Endothelial cell (in vitro differentiated cells): ENCODE data around the gene TOR1AIP1. TPM values are rescaled to one million over a fixed set of nuclear protein-coding genes. Genes with fewer than 3 reads are reported as not detected.

Experiments
- DNase-seq: peaks from one replicate; pipeline ENCODE4 v3.0.0; 2021; ENCODE audit warnings: low spot score
- H3K27ac Mint-ChIP-seq: one replicate; pipeline ENCODE4 v1.8.0; 2021; ENCODE audit warnings: mixed read lengths, inconsistent platforms; ENCODE audit not compliant: unreplicated experiment
- H3K27me3 Mint-ChIP-seq: one replicate; pipeline ENCODE4 v1.8.0; 2021; ENCODE audit warnings: mild to moderate bottlenecking, moderate library complexity, mixed read lengths, inconsistent platforms; ENCODE audit not compliant: unreplicated experiment
- H3K36me3 Mint-ChIP-seq: one replicate; pipeline ENCODE4 v1.8.0; 2021; ENCODE audit warnings: mild to moderate bottlenecking, low read depth, mixed read lengths, inconsistent platforms; ENCODE audit not compliant: unreplicated experiment
- H3K4me1 Mint-ChIP-seq: one replicate; pipeline ENCODE4 v1.8.0; 2021; ENCODE audit warnings: mild to moderate bottlenecking, mixed read lengths, inconsistent platforms; ENCODE audit not compliant: unreplicated experiment
- H3K4me3 Mint-ChIP-seq: one replicate; pipeline ENCODE4 v1.8.0; 2021; ENCODE audit warnings: mild to moderate bottlenecking, mixed read lengths, inconsistent platforms; ENCODE audit not compliant: unreplicated experiment
- H3K9me3 Mint-ChIP-seq: one replicate; pipeline ENCODE4 v1.8.0; 2021; ENCODE audit warnings: mixed read lengths, inconsistent platforms; ENCODE audit not compliant: unreplicated experiment
- CTCF ChIP-seq: fragments of 200-600 bp; sonication (generic); IDR thresholded peaks from one replicate; pipeline ENCODE4 v1.5.0; 2021; ENCODE audit warnings: antibody characterized with exemption; ENCODE audit not compliant: unreplicated experiment
- total RNA-seq: library from RNA; stranded (reverse); fragmentation: NEBNext Ultra II Directional; extraction: Animal tissue kit (Norgen Biotek cat#: 25700); gene quantifications from one replicate; pipeline ENCODE4 v1.2.1, GENCODE V29; 2021; ENCODE audit not compliant: unreplicated experiment

The TOR1AIP1 gene
- total RNA-seq, 1 donor from 2014 or later: 31.0 TPM

- Mint-ChIP-seq H3K27me3 (peaks cover 8% of the 10 kb centered on the region), H3K4me3 (no peak overlapping the region), H3K4me1 (peaks cover 11% of the 10 kb centered on the region), H3K36me3 (no peaks in the 10 kb centered on the region), H3K27ac (no peak overlapping the region), H3K9me3 (no peaks in the 10 kb centered on the region)
- no peak for TF ChIP-seq CTCF
- DNase-seq: no peak
These were observed 68.6 kb downstream of the TOR1AIP1 start for GRCh38 chr1:179950651-179951050.

GRCh38 chr1:179951383-179952144, 69.5 kb downstream of the TOR1AIP1 start:
- TF ChIP-seq CTCF: no peak
- no peak overlapping the region for H3K4me3 Mint-ChIP-seq
- no peak for DNase-seq
- H3K36me3 Mint-ChIP-seq: no peaks in the 10 kb centered on the region
- H3K9me3 Mint-ChIP-seq: no peaks in the 10 kb centered on the region
- H3K4me1 Mint-ChIP-seq: peaks cover 17% of the 10 kb centered on the region
- peak overlapping the region; percentile 33 for H3K27ac Mint-ChIP-seq
- H3K27me3 Mint-ChIP-seq: peaks cover 8% of the 10 kb centered on the region

GRCh38 chr1:179952186-179952585, 70.1 kb downstream of the TOR1AIP1 start:
- TF ChIP-seq CTCF: no peak
- Mint-ChIP-seq H3K4me3 (no peak overlapping the region), H3K27me3 (peaks cover 8% of the 10 kb centered on the region), H3K9me3 (no peaks in the 10 kb centered on the region), H3K4me1 (peaks cover 17% of the 10 kb centered on the region), H3K27ac (peak overlapping the region; percentile 33), H3K36me3 (no peaks in the 10 kb centered on the region)
- no peak for DNase-seq

- no peaks in the 10 kb centered on the region for H3K9me3 Mint-ChIP-seq
These were observed 71.9 kb downstream of the TOR1AIP1 start for GRCh38 chr1:179953974-179954492.

More at GRCh38 chr1:179953974-179954492, 71.9 kb downstream of the TOR1AIP1 start:
- Mint-ChIP-seq H3K4me3 (peak overlapping the region; percentile 93), H3K4me1 (peaks cover 15% of the 10 kb centered on the region), H3K36me3 (no peaks in the 10 kb centered on the region), H3K27ac (peak overlapping the region; percentile 88), H3K27me3 (peaks cover 8% of the 10 kb centered on the region)
- DNase-seq: peak; percentile 22
- no peak for TF ChIP-seq CTCF
